Measurements from ENCODE around the gene KLHL12. TPM values are rescaled to one million over a fixed set of nuclear protein-coding genes. Genes with fewer than 3 reads are reported as not detected.

The KLHL12 gene
- total and polyA plus RNA-seq, 8 donors, result 10.4 to 97.3 (median 20.0) TPM

DNA sequence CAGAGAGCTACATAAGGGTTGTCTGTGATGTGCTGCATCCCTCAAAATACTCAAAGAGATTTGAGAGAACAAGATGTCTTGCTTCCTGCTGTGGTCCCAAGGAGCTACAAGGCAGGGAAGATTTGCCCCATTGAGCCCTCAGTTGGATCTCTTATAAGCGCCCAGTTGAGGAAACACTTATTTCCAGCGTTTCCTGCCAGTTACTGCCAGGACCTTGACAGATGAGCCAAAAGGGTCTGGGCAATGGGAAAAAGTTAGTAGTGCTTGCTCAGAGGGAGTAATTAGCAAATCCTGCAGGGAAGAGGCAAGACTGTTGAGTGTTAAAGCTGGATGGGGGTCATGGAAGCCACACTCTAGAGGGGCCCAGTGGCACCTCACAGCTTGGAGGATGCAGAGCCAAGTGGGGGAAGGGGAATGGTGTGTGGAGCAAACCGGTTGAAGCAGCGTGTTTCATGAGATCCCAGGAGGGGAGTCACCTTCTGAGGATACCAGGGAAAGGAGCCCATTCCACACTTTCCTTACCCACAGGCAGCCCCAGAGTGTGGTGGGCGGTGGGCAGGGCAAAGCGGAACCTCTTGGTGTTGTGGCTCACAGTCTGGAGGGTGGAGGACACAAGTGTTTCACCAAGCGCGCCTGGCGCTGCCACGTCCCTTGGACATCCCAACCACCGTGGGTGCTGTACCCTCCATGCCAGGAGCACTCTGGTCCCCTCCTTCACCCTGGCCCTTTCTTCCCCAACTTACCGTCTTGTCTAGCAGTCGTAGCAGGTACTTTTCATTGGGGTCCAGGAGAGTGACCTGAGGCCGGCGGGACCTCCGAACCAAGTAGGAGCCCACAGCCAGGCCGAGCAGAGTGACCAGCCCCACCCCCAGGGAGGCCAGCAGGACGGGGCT lies 39.2 kb upstream of the KLHL12 start:
- peak; percentile 40 to 44 for DNase-seq
- TF ChIP-seq, protein P1, sequence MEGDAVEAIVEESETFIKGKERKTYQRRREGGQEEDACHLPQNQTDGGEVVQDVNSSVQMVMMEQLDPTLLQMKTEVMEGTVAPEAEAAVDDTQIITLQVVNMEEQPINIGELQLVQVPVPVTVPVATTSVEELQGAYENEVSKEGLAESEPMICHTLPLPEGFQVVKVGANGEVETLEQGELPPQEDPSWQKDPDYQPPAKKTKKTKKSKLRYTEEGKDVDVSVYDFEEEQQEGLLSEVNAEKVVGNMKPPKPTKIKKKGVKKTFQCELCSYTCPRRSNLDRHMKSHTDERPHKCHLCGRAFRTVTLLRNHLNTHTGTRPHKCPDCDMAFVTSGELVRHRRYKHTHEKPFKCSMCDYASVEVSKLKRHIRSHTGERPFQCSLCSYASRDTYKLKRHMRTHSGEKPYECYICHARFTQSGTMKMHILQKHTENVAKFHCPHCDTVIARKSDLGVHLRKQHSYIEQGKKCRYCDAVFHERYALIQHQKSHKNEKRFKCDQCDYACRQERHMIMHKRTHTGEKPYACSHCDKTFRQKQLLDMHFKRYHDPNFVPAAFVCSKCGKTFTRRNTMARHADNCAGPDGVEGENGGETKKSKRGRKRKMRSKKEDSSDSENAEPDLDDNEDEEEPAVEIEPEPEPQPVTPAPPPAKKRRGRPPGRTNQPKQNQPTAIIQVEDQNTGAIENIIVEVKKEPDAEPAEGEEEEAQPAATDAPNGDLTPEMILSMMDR (IDR thresholded peaks at IDR 0.05), result no peak
- TF ChIP-seq POLR2AphosphoS5 (IDR thresholded peaks at IDR 0.05) (no peak), POLR2A (IDR thresholded peaks at IDR 0.05) (no peak), EP300 (IDR thresholded peaks at IDR 0.05) (no peak)
- 16 to 49% (median 30%) methylated on average over 7 to 18 of the region's 18 CpGs for WGBS, 5 donors

DNA sequence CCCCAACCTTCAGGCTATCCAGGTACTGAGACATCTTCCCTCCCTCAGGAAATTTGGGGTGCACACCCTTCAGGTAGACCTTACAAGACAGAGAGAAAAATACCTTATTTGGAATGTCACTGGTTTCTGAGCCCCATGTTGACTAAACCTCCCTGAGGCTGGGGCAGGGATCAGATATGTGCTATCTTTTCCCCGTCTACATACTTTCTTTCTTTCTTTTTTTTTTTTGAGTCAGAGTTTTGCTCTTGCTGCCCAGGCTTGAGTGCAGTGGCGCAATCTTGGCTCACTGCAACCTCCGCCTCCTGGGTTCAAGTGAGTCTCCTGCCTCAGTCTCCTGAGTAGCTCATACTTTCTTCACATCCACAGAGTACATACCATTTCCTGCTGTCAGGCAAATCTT lies 38.4 kb upstream of the KLHL12 start:
- Histone ChIP-seq H3K36me3 (peaks cover 12 to 46% (median 36%) of the 10 kb centered on the region in 4 donors), H3K4me1 (peaks cover 27 to 47% (median 41%) of the 10 kb centered on the region in 4 donors), H3K27me3 (no peaks in the 10 kb centered on the region), H3K9me3 (no peaks in the 10 kb centered on the region), H3K27ac (peak overlapping the region; percentile 91 to 98 (median 95)), H3K4me3 (peak overlapping the region in 2 of 4 donors; percentile 78 to 89)
- WGBS, 5 donors, result 34 to 55% (median 42%) methylated on average over 3 of the region's 3 CpGs
- DNase-seq, result peak in 1 of 2 donors; percentile 29
- intact Hi-C loops (cut with DNase I; ENCODE audit: low total_unique reads), result no loop called here
- TF ChIP-seq, protein P1 (IDR thresholded peaks at IDR 0.05), result no peak
- TF ChIP-seq EP300 (IDR thresholded peaks at IDR 0.05) (no peak), POLR2AphosphoS5 (IDR thresholded peaks at IDR 0.05) (no peak), POLR2A (IDR thresholded peaks at IDR 0.05) (no peak)

More for the DNA sequence above, 39.2 kb upstream of the KLHL12 start:
- Histone ChIP-seq H3K27ac (peak overlapping the region; percentile 91 to 98 (median 95)), H3K36me3 (peaks cover 11 to 41% (median 35%) of the 10 kb centered on the region in 4 donors), H3K4me1 (peaks cover 27 to 47% (median 41%) of the 10 kb centered on the region in 4 donors), H3K4me3 (peak overlapping the region; percentile 74 to 89 (median 79)), H3K27me3 (no peaks in the 10 kb centered on the region), H3K9me3 (no peaks in the 10 kb centered on the region)
- intact Hi-C loops (cut with DNase I; ENCODE audit: low total_unique reads), result no loop called here

DNA sequence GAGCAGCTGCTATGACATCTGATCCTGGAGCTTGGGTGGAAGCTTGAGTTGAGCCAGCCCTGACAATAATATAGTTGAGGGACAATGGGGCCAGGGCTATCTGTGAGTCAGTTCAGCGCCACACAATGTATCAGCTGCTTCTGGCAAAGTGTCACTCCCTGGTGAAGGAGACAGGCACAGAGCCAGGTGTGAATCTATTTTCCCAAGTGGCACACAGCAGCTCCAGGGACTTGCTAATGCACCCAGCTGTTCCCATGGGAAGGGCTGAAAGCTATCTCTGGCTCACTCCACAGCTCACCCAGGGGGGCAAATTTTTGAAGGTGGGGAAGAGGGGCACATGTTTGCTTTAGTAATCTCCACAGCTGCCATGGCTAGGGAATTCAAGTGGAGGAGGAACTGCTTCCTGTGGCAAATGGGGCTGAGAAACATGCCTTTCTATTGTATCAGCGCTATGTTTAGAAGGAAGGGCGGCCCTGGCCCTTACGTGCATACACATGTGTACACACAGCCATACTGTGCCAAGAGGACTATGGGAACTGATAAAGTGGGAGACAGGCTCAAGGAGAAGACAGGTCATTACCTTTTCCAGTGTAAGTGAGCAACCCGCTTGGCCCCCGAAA lies 37.9 kb upstream of the KLHL12 start:
- peak overlapping the region; percentile 91 to 98 (median 95) for H3K27ac ChIP-seq

More for the DNA sequence above, 37.9 kb upstream of the KLHL12 start:
- no peak overlapping the region for H3K4me3 ChIP-seq
- no peaks in the 10 kb centered on the region for H3K27me3 ChIP-seq
- peak in 2 of 3 donors; percentile 66 to 71 for TF ChIP-seq POLR2AphosphoS5 (IDR thresholded peaks at IDR 0.05)
- TF ChIP-seq, protein P1 (IDR thresholded peaks at IDR 0.05), result no peak
- DNase-seq, result peak; percentile 75 to 85
- peaks cover 29 to 47% (median 41%) of the 10 kb centered on the region in 4 donors for H3K4me1 ChIP-seq
- no peaks in the 10 kb centered on the region for H3K9me3 ChIP-seq
- 27 to 59% (median 54%) methylated on average over 6 of the region's 6 CpGs for WGBS, 5 donors
- peaks cover 12 to 46% (median 36%) of the 10 kb centered on the region in 4 donors for H3K36me3 ChIP-seq
- intact Hi-C loops (cut with DNase I; ENCODE audit: low total_unique reads), result no loop called here

Measured in stomach (tissue), 9 donors.